Upper lobe of left lung (tissue), 6 donors: ENCODE measurements around the gene CEBPA. TPM values are rescaled to one million over a fixed set of nuclear protein-coding genes. Genes with fewer than 3 reads are reported as not detected.
"Not testable (repeated sequence)": the region's sequence is repeated elsewhere in the genome, so short reads cannot be mapped to it uniquely, and the experiment has no call there.

Experiments used
- ATAC-seq, 2 donors: fragments of 200-7000 bp; cut with Tn5 transposase; one replicate each; pipeline ENCODE4 v1.9.1; 2022; ENCODE audit warnings: mild to moderate bottlenecking in 2 of 2, moderate library complexity in 2 of 2; ENCODE audit not compliant: low FRiP score in 2 of 2
- DNase-seq, 2 donors: peaks; one replicate each; pipeline ENCODE4 v3.0.0-alpha.2; 2019 to 2020
- H3K27ac ChIP-seq, 4 donors: fragments of 200-600 bp; sonication (generic); one replicate each; pipeline ENCODE4 v1.5.1; 2016 to 2019
- H3K27me3 ChIP-seq, 4 donors: fragments of 200-600 bp; sonication (generic); one replicate each; pipeline ENCODE4 v1.5.1; 2017 to 2019
- H3K36me3 ChIP-seq, 4 donors: fragments of 200-600 bp; sonication (generic); one replicate each; pipeline ENCODE4 v1.5.1; 2016 to 2019
- H3K4me1 ChIP-seq, 4 donors: fragments of 200-600 bp; sonication (generic); one replicate each; pipeline ENCODE4 v1.5.1; 2018 to 2019
- H3K4me3 ChIP-seq, 4 donors: fragments of 200-600 bp; sonication (generic); one replicate each; pipeline ENCODE4 v1.5.1; 2017 to 2019; ENCODE audit warnings: mild to moderate bottlenecking in 2 of 4, moderate library complexity in 1 of 4
- H3K9me3 ChIP-seq, 4 donors: fragments of 200-600 bp; sonication (generic); one replicate each; pipeline ENCODE4 v1.5.1; 2018 to 2019
- CTCF ChIP-seq, 6 experiments: fragments of 450-650 bp in 4 of 6; fragments of 200-600 bp in 2 of 6; sonication (generic) in 2 of 6; IDR thresholded peaks; one replicate each; pipeline ENCODE4 v1.5.1; 2016 to 2019; ENCODE audit warnings: antibody characterized with exemption in 6 of 6
- EP300 ChIP-seq, 4 donors: sonication (generic); formaldehyde crosslinking; IDR thresholded peaks; one replicate each; pipeline ENCODE4 v1.5.1; 2017; ENCODE audit warnings: antibody characterized with exemption in 4 of 4, control low read depth in 2 of 4
- POLR2A ChIP-seq, 4 donors: fragments of 450-650 bp; IDR thresholded peaks; one replicate each; pipeline ENCODE4 v1.5.1; 2016 to 2017; ENCODE audit warnings: antibody characterized with exemption in 4 of 4, mild to moderate bottlenecking in 2 of 4
- POLR2AphosphoS5 ChIP-seq, 2 donors: sonication (generic); formaldehyde crosslinking; IDR thresholded peaks; one replicate each; pipeline ENCODE4 v1.5.1; 2017; ENCODE audit warnings: antibody characterized with exemption in 2 of 2
- WGBS, 2 donors: methylation state at CpG; one replicate each; pipeline ENCODE4 v1.1.5; 2017 to 2018; 5-methylcytosine and 5-hydroxymethylcytosine counted together
- total RNA-seq, 6 donors: library from RNA; depleted of rRNA in 4 of 6; stranded (reverse); fragments of >200 nt in 4 of 6; gene quantifications; one replicate each; pipeline versions ENCODE4 v1.1.0 to v1.2.1, GENCODE V29; 2016 to 2021
- donor health status: DM: no; HTN: no; CAD: no; lungs with moderate emphysema.
- donor health status: DM: no; HTN: yes; CAD: no; lungs with severe emphysema.

CEBPA gene
- total RNA-seq, 6 donors from 2014 or later: 53.5 to 183 (median 109) TPM

- DNase-seq: no peak
- TF ChIP-seq POLR2A (IDR thresholded peaks at IDR 0.05): no peak
- no peak for TF ChIP-seq CTCF (IDR thresholded peaks at IDR 0.05)
- no peak for TF ChIP-seq POLR2AphosphoS5 (IDR thresholded peaks at IDR 0.05)
- TF ChIP-seq EP300 (IDR thresholded peaks at IDR 0.05): no peak
- H3K9me3 ChIP-seq: peaks cover 0 to 5% (median 2%) of the 10 kb centered on the region in 4 donors
- no peak overlapping the region for H3K27ac ChIP-seq
- peaks cover 0 to 4% (median 0%) of the 10 kb centered on the region in 4 donors for H3K4me1 ChIP-seq
- H3K27me3 ChIP-seq: no peaks in the 10 kb centered on the region
- ATAC-seq: no peak
- H3K4me3 ChIP-seq: no peak overlapping the region
- WGBS, 2 donors: 62 to 69% methylated on average over 8 of the region's 8 CpGs
- no peaks in the 10 kb centered on the region for H3K36me3 ChIP-seq
Measured at GRCh38 chr19:33329060-33329459, 26.7 kb upstream of the CEBPA start.

- ATAC-seq: peak in 1 of 2 donors; percentile 55
- Histone ChIP-seq H3K4me3 (no peak overlapping the region), H3K9me3 (peaks cover 0 to 5% (median 2%) of the 10 kb centered on the region in 4 donors), H3K36me3 (no peaks in the 10 kb centered on the region), H3K27ac (no peak overlapping the region), H3K4me1 (peaks cover 0 to 4% (median 0%) of the 10 kb centered on the region in 4 donors), H3K27me3 (no peaks in the 10 kb centered on the region)
- DNase-seq: no peak
- TF ChIP-seq CTCF (IDR thresholded peaks at IDR 0.05) (no peak), POLR2A (IDR thresholded peaks at IDR 0.05) (no peak), POLR2AphosphoS5 (IDR thresholded peaks at IDR 0.05) (no peak), EP300 (IDR thresholded peaks at IDR 0.05) (no peak)
- 63 to 80% methylated on average over 5 of the region's 5 CpGs for WGBS, 2 donors
Measured at GRCh38 chr19:33325920-33326319, 23.6 kb upstream of the CEBPA start.

- H3K4me3 ChIP-seq: no peak overlapping the region
- WGBS, 2 donors: 79% methylated on average over 3 of the region's 3 CpGs
- no peak for DNase-seq
- ATAC-seq: no peak
- peaks cover 0 to 5% (median 2%) of the 10 kb centered on the region in 4 donors for H3K9me3 ChIP-seq
- TF ChIP-seq POLR2AphosphoS5 (IDR thresholded peaks at IDR 0.05) (no peak), EP300 (IDR thresholded peaks at IDR 0.05) (no peak), POLR2A (IDR thresholded peaks at IDR 0.05) (no peak), CTCF (IDR thresholded peaks at IDR 0.05) (no peak)
- no peaks in the 10 kb centered on the region for H3K36me3 ChIP-seq
- H3K27ac ChIP-seq: no peak overlapping the region
- H3K27me3 ChIP-seq: no peaks in the 10 kb centered on the region
- no peaks in the 10 kb centered on the region for H3K4me1 ChIP-seq
Measured at GRCh38 chr19:33324628-33325027, 22.3 kb upstream of the CEBPA start.

- TF ChIP-seq POLR2AphosphoS5 (IDR thresholded peaks at IDR 0.05) (no peak), POLR2A (IDR thresholded peaks at IDR 0.05) (no peak), CTCF (IDR thresholded peaks at IDR 0.05) (no peak), EP300 (IDR thresholded peaks at IDR 0.05) (no peak)
- no peaks in the 10 kb centered on the region for H3K36me3 ChIP-seq
- ATAC-seq (no peak), DNase-seq (no peak)
- WGBS, 2 donors: 82 to 84% methylated on average over 6 of the region's 6 CpGs
- H3K9me3 ChIP-seq: peaks cover 0 to 5% (median 2%) of the 10 kb centered on the region in 4 donors
- H3K4me3 ChIP-seq: no peak overlapping the region
- no peak overlapping the region for H3K27ac ChIP-seq
- no peaks in the 10 kb centered on the region for H3K27me3 ChIP-seq
- no peaks in the 10 kb centered on the region for H3K4me1 ChIP-seq
Measured at GRCh38 chr19:33323093-33323820, 20.9 kb upstream of the CEBPA start.

GRCh38 chr19:33320636-33321035 lies 18.3 kb upstream of the CEBPA start:
- Histone ChIP-seq H3K27ac (no peak overlapping the region), H3K4me1 (no peaks in the 10 kb centered on the region), H3K36me3 (no peaks in the 10 kb centered on the region), H3K9me3 (no peaks in the 10 kb centered on the region), H3K4me3 (no peak overlapping the region), H3K27me3 (no peaks in the 10 kb centered on the region)
- TF ChIP-seq CTCF (IDR thresholded peaks at IDR 0.05): no peak
- no peak for TF ChIP-seq POLR2A (IDR thresholded peaks at IDR 0.05)
- no peak for TF ChIP-seq POLR2AphosphoS5 (IDR thresholded peaks at IDR 0.05)
- no peak for TF ChIP-seq EP300 (IDR thresholded peaks at IDR 0.05)
- ATAC-seq (no peak), DNase-seq (no peak)
- WGBS, 2 donors: 94 to 100% methylated on average over 1 of the region's 1 CpG

GRCh38 chr19:33317991-33318390 lies 15.7 kb upstream of the CEBPA start:
- ATAC-seq, H3K27me3 ChIP-seq, H3K9me3 ChIP-seq, H3K4me1 ChIP-seq, H3K4me3 ChIP-seq, H3K27ac ChIP-seq, H3K36me3 ChIP-seq, DNase-seq: not testable (repeated sequence)
- 87 to 97% methylated on average over 4 of the region's 4 CpGs for WGBS, 2 donors
